WERI-Rb-1 (cell line): Measurements from ENCODE around the gene TPTE2.
A peak's percentile ranks its signal among the peaks of the same experiment; 100 is the strongest.

Experiments
- DNase-seq: peaks from one replicate; pipeline ENCODE4 v3.0.0-alpha.2; 2020
- H3K27ac ChIP-seq: fragments of 250-450 bp; sonication (Bioruptor Pico); 2 replicates; pipeline ENCODE4 v1.5.1; 2020; ENCODE audit warnings: mild to moderate bottlenecking, moderate library complexity
- H3K27me3 ChIP-seq: fragments of 250-450 bp; sonication (Bioruptor Pico); 2 replicates; pipeline ENCODE4 v1.5.1; 2021; ENCODE audit warnings: mild to moderate bottlenecking, low read depth, moderate library complexity; ENCODE audit not compliant: insufficient read depth, severe bottlenecking
- H3K36me3 ChIP-seq: fragments of 250-450 bp; sonication (Bioruptor Pico); 2 replicates; pipeline ENCODE4 v1.5.1; 2020; ENCODE audit warnings: mild to moderate bottlenecking, moderate library complexity
- H3K4me3 ChIP-seq: 2 replicates; pipeline ENCODE4 v1.5.1; 2011; ENCODE audit warnings: low read depth, mild to moderate bottlenecking, control low read depth, low read length
- H3K9me3 ChIP-seq: fragments of 250-450 bp; sonication (Bioruptor Pico); 2 replicates; pipeline ENCODE4 v1.5.1; 2021; ENCODE audit warnings: mild to moderate bottlenecking, moderate library complexity; ENCODE audit not compliant: severe bottlenecking
- CTCF ChIP-seq: IDR thresholded peaks from 2 replicates; pipeline ENCODE4 v1.5.1; 2011; ENCODE audit warnings: low read depth, mild to moderate bottlenecking, control low read depth, inconsistent platforms, low read length

TPTE2 gene

GRCh38 chr13:19601749-19602725 lies 40.7 kb upstream of the TPTE2 start:
- Histone ChIP-seq H3K27ac (peak overlapping the region; percentile 66), H3K9me3 (peaks cover 12% of the 10 kb centered on the region), H3K36me3 (peaks cover 40% of the 10 kb centered on the region), H3K4me3 (peak overlapping the region; percentile 50), H3K27me3 (no peaks in the 10 kb centered on the region)
- peak; percentile 46 for TF ChIP-seq CTCF
- DNase-seq = peak; percentile 78

- Histone ChIP-seq H3K27ac (no peak overlapping the region), H3K4me3 (no peak overlapping the region), H3K36me3 (no peaks in the 10 kb centered on the region), H3K9me3 (no peaks in the 10 kb centered on the region), H3K27me3 (no peaks in the 10 kb centered on the region)
- no peak for DNase-seq
- TF ChIP-seq CTCF = no peak
Measured at GRCh38 chr13:19597523-19597922, 36.2 kb upstream of the TPTE2 start.

- no peaks in the 10 kb centered on the region for H3K36me3 ChIP-seq
- no peak overlapping the region for H3K4me3 ChIP-seq
- no peaks in the 10 kb centered on the region for H3K9me3 ChIP-seq
- no peak overlapping the region for H3K27ac ChIP-seq
- TF ChIP-seq CTCF = no peak
- H3K27me3 ChIP-seq = no peaks in the 10 kb centered on the region
- DNase-seq = no peak
Measured at GRCh38 chr13:19596960-19597361, 35.6 kb upstream of the TPTE2 start.

GRCh38 chr13:19596086-19596485 lies 34.8 kb upstream of the TPTE2 start:
- no peak for DNase-seq
- H3K36me3 ChIP-seq = no peaks in the 10 kb centered on the region
- TF ChIP-seq CTCF = no peak
- H3K27me3 ChIP-seq = no peaks in the 10 kb centered on the region
- no peaks in the 10 kb centered on the region for H3K9me3 ChIP-seq
- H3K4me3 ChIP-seq = no peak overlapping the region
- no peak overlapping the region for H3K27ac ChIP-seq

GRCh38 chr13:19592657-19593180 lies 31.4 kb upstream of the TPTE2 start:
- H3K27me3 ChIP-seq = peaks cover 3% of the 10 kb centered on the region
- H3K36me3 ChIP-seq = no peaks in the 10 kb centered on the region
- no peak overlapping the region for H3K4me3 ChIP-seq
- no peak overlapping the region for H3K27ac ChIP-seq
- no peaks in the 10 kb centered on the region for H3K9me3 ChIP-seq
- no peak for DNase-seq
- no peak for TF ChIP-seq CTCF
